HG03521 (cell line): ENCODE results near the gene RAD52.

Source experiments
- ATAC-seq: cut with Tn5 transposase; IDR thresholded peaks from one replicate; pipeline ENCODE4 v1.9.1; 2021; ENCODE audit warnings: mild to moderate bottlenecking, moderate library complexity; ENCODE audit not compliant: unreplicated experiment

The RAD52 gene

DNA sequence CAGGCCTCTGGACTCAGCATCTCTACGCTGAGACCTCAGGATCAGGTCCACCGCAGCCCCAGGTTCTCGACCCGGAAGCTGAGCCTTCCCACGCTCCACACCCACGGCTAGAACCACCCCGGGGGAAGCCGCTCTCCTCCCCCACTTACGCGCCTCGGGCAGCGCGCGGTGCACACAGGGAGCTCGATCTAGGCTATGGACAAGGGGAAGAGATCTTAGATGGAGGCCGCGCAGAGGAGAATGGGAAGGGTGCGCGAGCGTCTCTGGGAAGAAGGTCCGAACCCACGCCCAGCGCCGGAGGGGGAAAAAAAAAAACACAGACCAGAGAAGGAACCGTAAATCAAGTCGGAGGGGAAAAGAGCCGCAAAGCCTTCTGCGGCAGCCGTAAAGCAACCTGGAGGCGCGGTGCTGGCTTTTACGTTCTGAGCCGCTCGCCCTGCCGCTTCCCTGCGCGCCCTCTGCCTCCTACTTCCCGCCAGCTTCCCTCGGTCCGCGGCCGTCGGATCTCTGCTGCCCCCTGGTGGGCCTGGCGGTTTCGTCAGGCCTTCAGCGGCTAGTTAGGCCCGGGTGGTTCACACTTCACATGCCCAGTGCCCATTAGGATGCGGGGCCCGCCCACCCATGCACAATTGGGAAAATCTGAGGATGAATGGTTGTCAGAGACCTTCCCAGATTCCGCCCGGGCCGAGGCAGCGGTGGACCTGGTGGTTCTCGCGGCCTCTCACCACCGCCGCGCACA, at the start of gene RAD52:
Gene RAD52 (minus strand): TSS at position 242 of the 739 bp plus-strand sequence. CDS start 16,636 bp downstream, outside the sequence.
- peak; percentile 83 for ATAC-seq

DNA sequence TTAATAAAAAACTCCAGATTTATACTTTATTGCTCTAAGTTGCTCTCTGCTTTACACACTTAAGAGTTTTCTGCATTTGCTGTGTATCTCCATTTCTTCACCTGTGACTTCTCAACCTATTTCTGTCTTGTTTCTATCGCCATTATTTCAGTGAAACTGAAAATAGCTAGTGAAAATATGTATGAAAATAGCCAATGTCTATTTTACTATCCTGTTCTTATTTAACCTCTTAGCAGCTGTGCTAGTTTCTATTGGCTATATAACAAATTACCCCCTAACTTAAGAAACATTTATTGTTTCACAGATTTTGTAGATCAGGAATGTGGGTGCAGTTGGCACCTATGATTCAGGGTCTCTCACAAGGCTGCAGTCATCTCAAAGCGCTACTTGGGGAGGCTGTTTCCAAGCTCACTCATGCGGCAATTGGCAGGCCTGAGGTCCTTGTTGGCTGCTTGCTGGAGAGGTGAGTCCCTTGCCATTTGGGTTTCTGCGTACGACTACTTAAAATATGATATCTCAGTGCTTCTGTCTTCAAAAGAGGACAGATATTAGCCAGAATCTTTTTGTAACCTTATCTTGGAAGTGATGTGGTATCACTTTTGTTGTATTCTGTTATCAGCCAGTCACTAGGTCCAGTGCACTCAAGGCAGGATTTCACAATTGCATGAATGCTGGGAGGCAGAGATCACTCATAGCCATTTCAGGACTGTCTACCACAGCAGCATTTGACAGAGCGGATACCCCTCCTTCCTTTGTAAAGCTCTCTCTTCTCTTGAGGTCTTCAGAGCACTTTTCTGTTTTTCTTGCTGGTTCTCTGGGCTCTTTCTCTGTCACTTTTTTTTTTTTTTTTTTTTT, 48.8 kb upstream of the RAD52 start:
- ATAC-seq = peak; percentile 70

DNA sequence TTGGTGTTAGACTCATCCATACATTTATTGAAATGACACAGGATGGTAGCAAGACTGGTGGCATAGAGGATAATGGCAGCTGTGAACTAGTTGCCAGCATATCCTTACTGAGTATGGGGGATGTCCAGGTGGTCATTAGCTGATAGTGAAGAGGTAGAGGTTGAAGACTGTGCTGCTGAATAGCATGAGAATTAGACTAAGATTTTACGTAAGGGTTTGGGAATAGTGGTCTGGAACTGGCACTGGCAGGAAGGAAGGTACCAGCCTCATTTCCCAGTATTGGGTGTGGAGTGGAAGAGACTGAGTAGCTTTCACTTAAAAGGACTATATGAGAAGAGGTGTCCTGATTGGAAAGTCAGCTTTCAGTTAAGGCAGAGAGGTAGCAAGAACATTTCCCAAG, 48.0 kb upstream of the RAD52 start:
- ATAC-seq = no peak

GRCh38 chr12:996881-997280, 47.4 kb upstream of the RAD52 start:
- ATAC-seq = no peak

DNA sequence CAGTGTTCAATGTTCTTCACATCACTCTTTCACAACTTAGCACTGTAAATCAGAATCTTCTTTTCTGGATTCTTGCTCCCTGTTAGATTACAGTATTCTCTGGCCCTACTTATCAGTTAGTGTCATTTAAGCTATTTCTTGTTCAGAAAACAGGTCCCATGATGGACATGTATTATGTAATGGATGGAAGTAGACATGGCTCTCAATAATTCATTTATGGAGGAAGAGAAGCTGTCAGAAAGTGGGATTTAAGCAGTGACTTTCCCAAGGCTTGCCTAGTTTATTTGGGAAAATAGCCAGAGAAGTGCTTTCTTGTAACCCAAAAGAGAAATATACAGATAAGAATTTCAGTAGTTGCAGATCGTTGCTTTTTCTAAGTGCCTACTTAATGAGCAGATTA, 43.2 kb upstream of the RAD52 start:
- ATAC-seq = no peak

GRCh38 chr12:991350-992333, 42.1 kb upstream of the RAD52 start:
- ATAC-seq = no peak

DNA sequence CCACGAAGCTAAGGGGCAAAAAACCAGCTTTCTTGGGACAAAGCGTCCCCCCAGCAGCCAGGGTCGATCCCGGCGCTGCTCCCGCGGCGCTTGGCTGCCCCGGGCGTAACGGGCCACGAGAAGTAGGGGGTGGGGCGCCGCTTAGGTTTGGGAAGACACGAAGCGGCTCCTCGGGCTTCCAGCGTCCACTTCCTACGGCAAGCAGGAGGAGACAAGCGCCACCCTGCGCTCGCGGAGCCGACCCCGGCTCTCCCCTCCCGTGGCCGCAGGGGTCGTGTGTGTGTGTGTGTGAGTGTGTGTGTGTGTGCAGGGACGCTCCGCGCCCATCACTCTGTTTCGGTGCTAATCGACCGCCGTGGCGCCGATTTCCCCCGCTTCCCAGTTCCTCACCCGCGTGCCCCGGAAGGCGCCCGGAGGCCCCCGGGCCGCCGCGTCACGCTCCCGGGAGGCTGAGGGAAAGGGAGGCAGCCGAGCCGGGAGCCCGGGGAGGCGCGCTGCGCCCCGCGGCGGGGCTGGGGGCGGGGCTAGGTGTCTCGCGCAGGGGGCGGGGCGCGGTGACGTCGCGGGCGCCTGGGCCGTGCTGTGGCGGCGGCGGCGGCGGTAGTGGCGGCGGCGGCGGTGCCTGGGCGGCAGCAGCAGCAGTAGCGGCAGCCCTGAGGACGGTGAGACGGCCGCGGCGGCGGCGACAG, 41.3 kb upstream of the RAD52 start, which contains the start of gene ERC1:
Gene ERC1 (plus strand): TSS at position 563 of the 689 bp plus-strand sequence. CDS start 36,681 bp downstream, outside the sequence.
- ATAC-seq = peak; percentile 68

DNA sequence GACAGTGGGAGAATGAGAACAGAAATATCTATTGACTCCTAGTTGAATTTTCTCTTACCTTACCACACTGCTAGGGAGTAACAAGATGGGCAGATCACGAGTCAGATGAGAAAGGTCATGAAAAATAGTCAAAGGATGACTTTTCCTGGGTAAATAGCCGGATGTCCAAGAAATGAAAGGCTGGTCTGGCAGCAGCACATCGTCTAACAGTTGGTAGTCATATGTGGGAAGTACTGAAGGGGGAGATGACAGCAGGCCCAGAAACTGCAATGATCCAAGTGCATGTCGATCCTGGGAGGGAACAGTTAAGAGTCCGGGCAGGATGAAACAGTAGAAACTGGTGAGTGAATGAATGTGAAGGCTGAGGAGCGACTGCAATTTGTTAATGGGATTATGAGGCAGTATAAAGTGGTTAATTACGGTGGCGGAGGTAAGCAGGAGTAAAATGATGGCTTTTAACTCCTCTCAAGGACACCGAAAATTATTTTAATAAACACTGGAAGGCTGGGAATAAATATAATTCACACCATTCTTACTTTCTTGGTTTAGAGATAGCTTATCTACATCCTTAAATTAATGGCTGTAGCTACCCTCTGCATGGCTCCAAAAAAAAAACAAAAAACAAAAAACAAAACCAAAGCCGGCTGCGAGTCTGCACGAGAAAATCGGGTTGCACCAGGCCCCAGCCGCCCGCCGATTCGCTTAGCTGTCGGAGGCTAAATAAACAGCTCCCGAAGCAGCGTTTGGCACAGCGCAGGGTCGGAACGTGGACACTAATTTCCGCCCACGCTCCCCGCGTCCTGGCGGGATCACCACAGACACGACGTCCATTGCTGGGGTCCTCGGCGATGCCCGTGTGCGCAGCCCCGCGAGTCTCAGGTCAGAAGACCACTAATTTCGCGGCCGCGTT, 40.5 kb upstream of the RAD52 start:
- peak; percentile 6 for ATAC-seq

DNA sequence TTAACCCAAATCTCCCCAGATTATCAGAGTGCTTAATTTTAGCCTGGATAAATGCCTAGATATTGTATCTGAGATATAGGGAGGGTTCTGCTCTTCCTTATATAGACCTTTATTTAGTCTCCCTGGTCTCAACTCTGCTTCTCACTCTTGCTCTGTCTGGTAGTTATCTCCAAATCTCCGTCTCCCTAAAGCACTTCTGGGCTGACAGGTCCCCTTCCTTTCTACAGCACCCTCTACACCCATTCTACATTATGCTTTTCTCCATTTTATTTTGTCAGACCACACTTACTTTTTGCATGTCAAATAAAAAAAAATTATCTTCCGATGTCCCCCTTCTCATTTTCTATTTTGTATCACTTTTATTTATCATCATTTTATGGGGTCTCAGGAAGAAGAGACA, 39.6 kb upstream of the RAD52 start:
- ATAC-seq = no peak

GRCh38 chr12:988646-989045, 39.2 kb upstream of the RAD52 start:
- no peak for ATAC-seq

DNA sequence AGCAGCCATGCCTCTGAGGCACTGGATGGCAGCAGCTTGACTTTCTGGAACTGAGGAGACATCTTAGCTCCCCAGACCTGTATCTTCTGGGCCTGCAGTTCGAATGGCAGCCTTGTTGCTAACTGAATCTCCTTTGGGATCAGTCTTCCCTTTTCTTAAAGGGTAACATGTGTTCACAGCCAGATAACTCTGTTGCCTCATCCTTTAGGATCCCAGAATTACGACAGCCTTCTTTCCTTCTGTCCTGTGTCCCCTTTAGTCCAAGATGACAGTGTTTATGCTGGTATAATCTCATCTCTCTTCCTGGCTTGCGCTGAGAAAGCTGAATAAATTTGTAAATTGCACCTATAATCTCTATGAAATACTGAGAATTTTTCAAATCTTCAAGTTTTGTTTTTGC, 32.5 kb upstream of the RAD52 start:
- ATAC-seq = no peak

GRCh38 chr12:981176-981828, 31.8 kb upstream of the RAD52 start:
- ATAC-seq = no peak

- ATAC-seq = no peak
Observed at GRCh38 chr12:979349-979748, 29.9 kb upstream of the RAD52 start.

- ATAC-seq = no peak
Observed at GRCh38 chr12:977156-977555, 27.7 kb upstream of the RAD52 start.

- no peak for ATAC-seq
Observed at GRCh38 chr12:976644-977043, 27.1 kb upstream of the RAD52 start.

DNA sequence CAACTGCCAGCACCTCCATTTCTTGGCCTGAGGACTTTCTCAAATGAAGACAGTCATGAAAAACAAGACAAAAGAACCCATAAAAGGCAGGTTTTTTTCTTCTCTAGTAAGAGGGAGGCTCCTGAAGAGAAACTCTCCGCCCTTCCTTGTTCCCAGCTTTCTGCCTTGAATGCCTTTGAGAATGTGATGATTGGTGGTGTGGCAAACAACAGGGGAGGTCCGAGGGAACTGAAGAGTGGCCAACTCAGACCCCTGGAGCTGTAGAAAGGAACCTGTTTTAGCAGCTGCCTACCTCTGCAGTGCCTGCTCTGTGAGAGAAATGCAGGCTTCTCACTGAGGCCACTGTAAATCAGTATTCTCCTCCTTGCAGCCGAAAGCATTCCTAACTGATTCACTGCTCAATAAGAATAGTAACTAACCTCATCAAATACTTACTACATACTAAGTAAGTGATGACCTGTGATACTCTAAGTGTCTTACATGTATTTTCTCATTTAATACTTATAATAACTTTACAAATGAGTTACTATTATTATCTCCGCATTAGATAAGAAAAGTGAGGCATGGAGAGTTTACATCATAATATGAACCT, 24.9 kb upstream of the RAD52 start:
- no peak for ATAC-seq

DNA sequence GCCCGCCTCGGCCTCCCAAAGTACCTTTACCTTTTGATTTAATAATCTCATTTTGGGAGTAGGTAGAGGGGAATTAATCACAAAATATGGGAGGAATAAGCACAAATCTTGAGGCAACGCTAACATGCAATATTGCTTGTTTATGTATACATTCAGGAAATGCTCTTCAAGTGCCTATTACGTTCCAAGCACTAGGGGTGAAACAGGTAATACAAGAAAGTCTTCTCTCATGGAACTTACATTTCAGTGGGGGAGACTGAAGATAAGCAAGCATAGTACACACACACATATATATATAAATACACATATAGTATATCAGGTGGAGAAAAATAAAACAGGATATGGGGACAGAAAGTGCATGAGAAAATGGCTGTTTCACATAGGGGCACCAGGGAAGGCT, 22.5 kb upstream of the RAD52 start:
- ATAC-seq = no peak

DNA sequence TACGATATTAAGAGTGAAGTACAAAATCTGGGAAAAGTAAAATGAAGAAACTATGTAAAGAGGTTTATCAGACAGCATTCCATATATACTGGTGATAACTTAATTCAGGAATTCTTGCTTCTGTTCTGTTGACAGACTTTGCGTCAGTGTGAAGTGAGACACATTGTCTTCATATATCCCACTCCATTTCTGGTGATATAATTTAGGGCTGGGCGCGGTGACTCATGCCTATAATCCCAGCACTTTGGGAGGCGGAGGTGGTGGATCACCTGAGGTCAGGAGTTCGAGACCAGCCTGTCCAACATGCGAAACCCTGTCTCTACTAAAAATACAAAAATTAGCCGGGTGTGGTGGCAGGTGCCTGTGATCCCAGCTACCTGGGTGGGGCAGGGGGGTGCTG, 20.3 kb upstream of the RAD52 start:
- no peak for ATAC-seq
